ENCODE data around the gene PSMD14. TPM values are rescaled to one million over a fixed set of nuclear protein-coding genes. Genes with fewer than 3 reads are reported as not detected.

Gene PSMD14
- total and polyA plus RNA-seq, 2 of the 13 experiments (the other 11 are each of a cell fraction or from before 2014, with no cell fraction given), result 60.6 to 149 TPM

GRCh38 chr2:161306919-161307318 lies 1.3 kb upstream of the PSMD14 start:
- in situ Hi-C loops (cut with HindIII; ENCODE audit: extremely low pct_ligation_motif_present, low pct_unique_long_range_greater_than_20kb), result no loop called here
- H3K27ac ChIP-seq (ENCODE audit: extremely low read length, insufficient read depth, low read length), result no peak overlapping the region
- peak overlapping the region; percentile 80 to 87 (median 82); a peak in 5 of 6 replicates for H3K4me3 ChIP-seq (replicated peaks in 1 of 3; ENCODE audit: insufficient read depth in 1 of 3, low read depth in 2 of 3, low read length in 3 of 3)
- H3K79me2 ChIP-seq (ENCODE audit: insufficient read depth, low read length), result peaks cover 35% of the 10 kb centered on the region
- no peaks in the 10 kb centered on the region for H3K9me3 ChIP-seq (ENCODE audit: low read length)
- WGBS (ENCODE audit: low lambda C conversion rate), result 51% methylated on average over 6 of the region's 6 CpGs
- POLR2A ChIA-PET, result interaction anchor here (1.7 kb wide), 1 partner anchor 17 kb away, joined by 8 read pairs; no protein-coding TSS in a partner anchor
- intact Hi-C loops (cut with micrococcal nuclease; ENCODE audit: unreplicated experiment), result loop anchor here (5.0 kb wide), 3 partner anchors 55 to 110 kb away; partner anchors contain the start of gene TBR1
- BruUV-seq (replicated peaks), result no TSS peak
- H3K4me1 ChIP-seq (ENCODE audit: insufficient read depth, low read length), result peaks cover 18% of the 10 kb centered on the region
- H3K4me2 ChIP-seq (ENCODE audit: low read depth, low read length), result peak overlapping the region; percentile 72
- peak overlapping the region; percentile 92 for H2AFZ ChIP-seq (ENCODE audit: low read length)
- no peaks in the 10 kb centered on the region; a peak in 1 of 5 replicates for H3K27me3 ChIP-seq (ENCODE audit: control insufficient read depth in 1 of 2, insufficient read depth in 2 of 2, low read length in 2 of 2)
- H3K36me3 ChIP-seq (replicated peaks in 1 of 2; ENCODE audit: control insufficient read depth in 1 of 2, insufficient read depth in 2 of 2, low read length in 2 of 2), result no peaks in the 10 kb centered on the region
- no peaks in the 10 kb centered on the region for H4K20me1 ChIP-seq (ENCODE audit: insufficient read depth, low read length)
- peak overlapping the region; percentile 85; the same call in 1 of the 2 replicates for H3K9ac ChIP-seq (ENCODE audit: insufficient read depth, low read depth, low read length)
- ATAC-seq, result no peak
- FAIRE-seq, result no peak
- TF ChIP-seq ZNF646 (CRISPR knock-in tag; IDR thresholded peaks at IDR 0.05), result no peak
- peak; percentile 25 for TF ChIP-seq XRCC5 (optimal IDR thresholded peaks at IDR 0.05; ENCODE audit: low read length)
- TF ChIP-seq CTCF (CRISPR knock-in tag; IDR thresholded peaks at IDR 0.05), result peak; percentile 36; the same call in 1 of the 2 replicates
- TF ChIP-seq STAG1 (CRISPR knock-in tag; IDR thresholded peaks at IDR 0.05), result peak; percentile 25
- TF ChIP-seq ISX (CRISPR knock-in tag; conservative IDR thresholded peaks at IDR 0.05), result 0 out of 2 replicates have a peak, but pooled peaks have one; percentile 49
- no peak for TF ChIP-seq HMGXB4 (CRISPR knock-in tag; IDR thresholded peaks at IDR 0.05; ENCODE audit: borderline replicate concordance in 1 of 2, low read depth in 1 of 2)
- TF ChIP-seq ZNF44 (CRISPR knock-in tag; IDR thresholded peaks at IDR 0.05), result no peak
- no peak for TF ChIP-seq PHF8 (CRISPR knock-in tag; IDR thresholded peaks at IDR 0.05)
- TF ChIP-seq YEATS4 (CRISPR knock-in tag; IDR thresholded peaks at IDR 0.05; ENCODE audit: borderline replicate concordance), result 0 out of 2 replicates have a peak, but pooled peaks have one; percentile 28
- 0 out of 2 replicates have a peak, but pooled peaks have one; percentile 19 for TF ChIP-seq ZNF503 (CRISPR knock-in tag; IDR thresholded peaks at IDR 0.05)
- TF ChIP-seq GATAD2A (CRISPR knock-in tag; IDR thresholded peaks at IDR 0.05), result 0 out of 2 replicates have a peak, but pooled peaks have one; percentile 22
- TF ChIP-seq MED8 (CRISPR knock-in tag; IDR thresholded peaks at IDR 0.05; ENCODE audit: insufficient replicate concordance), result no peak
- CTCF ChIA-PET (ENCODE audit: low intra/inter-chr PET ratio, low total read pairs), result no interaction called here
- no peak for DNase-seq (ENCODE audit: low spot score)

Data from HepG2 (cell line).